Vagina (tissue), 2 donors: Measurements from ENCODE around the gene CRYAB. TPM values are rescaled to one million over a fixed set of nuclear protein-coding genes. Genes with fewer than 3 reads are reported as not detected.
"Not testable (repeated sequence)": the region's sequence is repeated elsewhere in the genome, so short reads cannot be mapped to it uniquely, and the experiment has no call there.

Experiments
- DNase-seq, 2 donors: peaks; one replicate each; pipeline ENCODE4 v3.0.0-alpha.2; 2017; ENCODE audit errors: extremely low spot score in 2 of 2
- H3K27ac ChIP-seq: fragments of 200-600 bp; sonication (generic); one replicate; pipeline ENCODE4 v1.5.1; 2019
- H3K27me3 ChIP-seq: fragments of 200-600 bp; sonication (generic); one replicate; pipeline ENCODE4 v1.5.1; 2019
- H3K36me3 ChIP-seq, 2 donors: fragments of 200-600 bp; sonication (generic); one replicate each; pipeline ENCODE4 v1.5.1; 2017 to 2019
- H3K4me1 ChIP-seq: fragments of 200-600 bp; sonication (generic); one replicate; pipeline ENCODE4 v1.5.1; 2019
- H3K4me3 ChIP-seq, 2 donors: fragments of 200-600 bp; sonication (generic); 1 replicate in 1 of 2; 2 replicates in 1 of 2; pipeline ENCODE4 v1.5.1; 2016 to 2019
- H3K9me3 ChIP-seq: fragments of 200-600 bp; sonication (generic); one replicate; pipeline ENCODE4 v1.5.1; 2019
- POLR2A ChIP-seq, 2 donors: fragments of 450-650 bp; IDR thresholded peaks; one replicate each; pipeline ENCODE4 v1.6.1; 2017; ENCODE audit warnings: antibody characterized with exemption in 2 of 2, mild to moderate bottlenecking in 2 of 2, moderate library complexity in 2 of 2
- POLR2AphosphoS5 ChIP-seq, 2 donors: sonication (generic); formaldehyde crosslinking; IDR thresholded peaks; one replicate each; pipeline ENCODE4 v1.9.0; 2017; ENCODE audit warnings: antibody characterized with exemption in 2 of 2, mild to moderate bottlenecking in 2 of 2, low read depth in 1 of 2; ENCODE audit not compliant: insufficient read depth in 1 of 2
- intact Hi-C: fragments of 100-400 bp; cut with DNase I; formaldehyde crosslinking; loops from one replicate; pipeline ENCODE4 v1.15.1; 2023
- total RNA-seq: library from RNA; depleted of rRNA; stranded (reverse); fragments of >200 nt; gene quantifications from one replicate; pipeline ENCODE4 v1.2.3, GENCODE V29; 2016
- TF ChIP-seq, protein P1 (sequence below), 3 experiments: fragments of 450-650 bp in 2 of 3; fragments of 200-600 bp in 1 of 3; sonication (generic) in 1 of 3; IDR thresholded peaks; one replicate each; pipeline ENCODE4 v1.5.1; 2017 to 2019; ENCODE audit warnings: antibody characterized with exemption in 3 of 3, mild to moderate bottlenecking in 2 of 3, moderate library complexity in 2 of 3

CRYAB gene
- total RNA-seq, 1 donor from 2014 or later = 161 TPM

GRCh38 chr11:111905411-111905810 is 6.2 kb downstream of the CRYAB start:
- no peaks in the 10 kb centered on the region for H3K27me3 ChIP-seq
- no peak for DNase-seq
- peaks cover 17% of the 10 kb centered on the region for H3K4me1 ChIP-seq
- no peak overlapping the region for H3K4me3 ChIP-seq
- H3K27ac ChIP-seq = no peak overlapping the region
- H3K36me3 ChIP-seq = peaks cover 0 to 6% of the 10 kb centered on the region in 2 donors
- no peaks in the 10 kb centered on the region for H3K9me3 ChIP-seq
- TF ChIP-seq POLR2AphosphoS5 (IDR thresholded peaks at IDR 0.05; ENCODE audit: insufficient read depth in 1 of 2, low read depth in 1 of 2) (no peak), POLR2A (IDR thresholded peaks at IDR 0.05) (no peak)
- TF ChIP-seq, protein P1, sequence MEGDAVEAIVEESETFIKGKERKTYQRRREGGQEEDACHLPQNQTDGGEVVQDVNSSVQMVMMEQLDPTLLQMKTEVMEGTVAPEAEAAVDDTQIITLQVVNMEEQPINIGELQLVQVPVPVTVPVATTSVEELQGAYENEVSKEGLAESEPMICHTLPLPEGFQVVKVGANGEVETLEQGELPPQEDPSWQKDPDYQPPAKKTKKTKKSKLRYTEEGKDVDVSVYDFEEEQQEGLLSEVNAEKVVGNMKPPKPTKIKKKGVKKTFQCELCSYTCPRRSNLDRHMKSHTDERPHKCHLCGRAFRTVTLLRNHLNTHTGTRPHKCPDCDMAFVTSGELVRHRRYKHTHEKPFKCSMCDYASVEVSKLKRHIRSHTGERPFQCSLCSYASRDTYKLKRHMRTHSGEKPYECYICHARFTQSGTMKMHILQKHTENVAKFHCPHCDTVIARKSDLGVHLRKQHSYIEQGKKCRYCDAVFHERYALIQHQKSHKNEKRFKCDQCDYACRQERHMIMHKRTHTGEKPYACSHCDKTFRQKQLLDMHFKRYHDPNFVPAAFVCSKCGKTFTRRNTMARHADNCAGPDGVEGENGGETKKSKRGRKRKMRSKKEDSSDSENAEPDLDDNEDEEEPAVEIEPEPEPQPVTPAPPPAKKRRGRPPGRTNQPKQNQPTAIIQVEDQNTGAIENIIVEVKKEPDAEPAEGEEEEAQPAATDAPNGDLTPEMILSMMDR (IDR thresholded peaks at IDR 0.05) = no peak
- intact Hi-C loops = no loop called here

DNA sequence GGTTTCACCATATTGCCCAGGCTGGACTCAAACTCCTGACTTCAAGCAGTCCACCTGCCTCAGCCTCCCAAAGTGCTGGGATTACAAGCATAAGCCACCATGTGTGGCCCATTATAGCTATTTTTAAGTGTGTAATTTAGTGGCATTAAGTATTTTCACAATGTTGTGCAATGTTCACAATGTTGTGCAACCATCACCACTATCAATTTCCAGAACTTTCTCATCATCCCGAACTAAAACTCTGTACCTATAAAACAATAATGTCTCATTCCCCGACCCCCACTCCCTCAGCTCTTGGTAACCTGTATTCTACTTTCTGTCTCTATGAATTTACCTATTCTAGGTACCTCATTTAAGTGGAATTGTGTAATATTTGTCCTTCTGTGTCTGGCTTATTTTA is 24.7 kb downstream of the CRYAB start:
- DNase-seq = no peak
- Histone ChIP-seq H3K4me1 (no peaks in the 10 kb centered on the region), H3K27ac (no peak overlapping the region), H3K9me3 (no peaks in the 10 kb centered on the region), H3K27me3 (no peaks in the 10 kb centered on the region), H3K4me3 (no peak overlapping the region), H3K36me3 (no peaks in the 10 kb centered on the region)
- intact Hi-C loops = no loop called here
- TF ChIP-seq, protein P1 (IDR thresholded peaks at IDR 0.05) = no peak
- no peak for TF ChIP-seq POLR2A (IDR thresholded peaks at IDR 0.05)
- TF ChIP-seq POLR2AphosphoS5 (IDR thresholded peaks at IDR 0.05; ENCODE audit: insufficient read depth in 1 of 2, low read depth in 1 of 2) = no peak

- Histone ChIP-seq H3K9me3 (no peaks in the 10 kb centered on the region), H3K27me3 (no peaks in the 10 kb centered on the region), H3K27ac (no peak overlapping the region), H3K4me1 (no peaks in the 10 kb centered on the region), H3K4me3 (no peak overlapping the region), H3K36me3 (no peaks in the 10 kb centered on the region)
- DNase-seq = no peak
- TF ChIP-seq POLR2AphosphoS5 (IDR thresholded peaks at IDR 0.05; ENCODE audit: insufficient read depth in 1 of 2, low read depth in 1 of 2) = no peak
- TF ChIP-seq, protein P1 (IDR thresholded peaks at IDR 0.05) = no peak
- no peak for TF ChIP-seq POLR2A (IDR thresholded peaks at IDR 0.05)
- intact Hi-C loops = no loop called here
Observed at GRCh38 chr11:111886032-111886431, 25.5 kb downstream of the CRYAB start.

GRCh38 chr11:111885053-111885452 is 26.5 kb downstream of the CRYAB start:
- H3K27ac ChIP-seq, DNase-seq, H3K4me1 ChIP-seq, intact Hi-C loops, H3K9me3 ChIP-seq, H3K27me3 ChIP-seq, H3K4me3 ChIP-seq, H3K36me3 ChIP-seq: not testable (repeated sequence)

GRCh38 chr11:111882202-111882601 is 29.4 kb downstream of the CRYAB start:
- H3K9me3 ChIP-seq = no peaks in the 10 kb centered on the region
- TF ChIP-seq POLR2A (IDR thresholded peaks at IDR 0.05) = no peak
- TF ChIP-seq, protein P1 (IDR thresholded peaks at IDR 0.05) = no peak
- no peak for TF ChIP-seq POLR2AphosphoS5 (IDR thresholded peaks at IDR 0.05; ENCODE audit: insufficient read depth in 1 of 2, low read depth in 1 of 2)
- intact Hi-C loops = no loop called here

GRCh38 chr11:111879637-111879960 is 32.0 kb downstream of the CRYAB start:
- H3K27ac ChIP-seq = peak overlapping the region; percentile 94
- TF ChIP-seq POLR2AphosphoS5 (IDR thresholded peaks at IDR 0.05; ENCODE audit: insufficient read depth in 1 of 2, low read depth in 1 of 2) (no peak), POLR2A (IDR thresholded peaks at IDR 0.05) (no peak)
- TF ChIP-seq, protein P1 (IDR thresholded peaks at IDR 0.05) = no peak
- peak overlapping the region; percentile 59 to 72 for H3K4me3 ChIP-seq
- H3K4me1 ChIP-seq = peaks cover 18% of the 10 kb centered on the region
- no peaks in the 10 kb centered on the region for H3K27me3 ChIP-seq
- H3K9me3 ChIP-seq = no peaks in the 10 kb centered on the region
- intact Hi-C loops = loop anchor here (5.0 to 10.0 kb wide), 3 partner anchors 45 to 208 kb away; partner anchors contain the start of genes SDHD and TIMM8B
- DNase-seq = no peak
- H3K36me3 ChIP-seq = no peaks in the 10 kb centered on the region

More at GRCh38 chr11:111882202-111882601, 29.4 kb downstream of the CRYAB start:
- H3K4me3 ChIP-seq = no peak overlapping the region
- no peaks in the 10 kb centered on the region for H3K36me3 ChIP-seq
- no peak for DNase-seq
- peaks cover 18% of the 10 kb centered on the region for H3K4me1 ChIP-seq
- H3K27me3 ChIP-seq = no peaks in the 10 kb centered on the region
- no peak overlapping the region for H3K27ac ChIP-seq
